MM.1S (cell line): ENCODE results near the gene MYADML2.

Source experiments
- DNase-seq: peaks from one replicate; pipeline ENCODE4 v3.0.0-alpha.2; 2015
- H2AFZ ChIP-seq: fragments of 300-600 bp; sonication (generic); 2 replicates; pipeline ENCODE4 v1.6.0; 2016; ENCODE audit warnings: antibody characterized with exemption, low read length
- H3F3A ChIP-seq: fragments of 300-600 bp; sonication (generic); 2 replicates; pipeline ENCODE4 v1.6.1; 2016; ENCODE audit warnings: mild to moderate bottlenecking, antibody characterized with exemption, low read length, moderate library complexity, mixed read lengths; ENCODE audit not compliant: insufficient read depth
- H3K27ac ChIP-seq: fragments of 300-600 bp; sonication (generic); 2 replicates; pipeline ENCODE4 v1.5.1; 2016; ENCODE audit warnings: mild to moderate bottlenecking, low read length
- H3K27me3 ChIP-seq: fragments of 300-600 bp; sonication (generic); replicated peaks from 2 replicates; pipeline ENCODE4 v1.6.0; 2016; ENCODE audit warnings: low read length; ENCODE audit not compliant: insufficient read depth
- H3K36me3 ChIP-seq: fragments of 300-600 bp; sonication (generic); replicated peaks from 2 replicates; pipeline ENCODE4 v1.6.1; 2016; ENCODE audit warnings: mild to moderate bottlenecking, low read length, mixed read lengths; ENCODE audit not compliant: insufficient read depth
- H3K4me1 ChIP-seq: fragments of 300-600 bp; sonication (generic); 2 replicates; pipeline ENCODE4 v1.6.1; 2016; ENCODE audit warnings: low read length, mixed read lengths
- H3K4me2 ChIP-seq: fragments of 300-600 bp; sonication (generic); 2 replicates; pipeline ENCODE4 v1.6.0; 2016; ENCODE audit warnings: low read depth, low read length
- H3K4me3 ChIP-seq: fragments of 300-600 bp; sonication (generic); 2 replicates; pipeline ENCODE4 v1.5.1; 2016; ENCODE audit warnings: low read length, mixed read lengths
- H3K79me2 ChIP-seq: fragments of 300-600 bp; sonication (generic); 2 replicates; pipeline ENCODE4 v1.6.1; 2016; ENCODE audit warnings: mixed run types, low read length, mixed read lengths
- H3K9ac ChIP-seq: fragments of 300-600 bp; sonication (generic); 2 replicates; pipeline ENCODE4 v1.6.1; 2016; ENCODE audit warnings: low read length, mixed read lengths
- H3K9me2 ChIP-seq: fragments of 300-600 bp; sonication (generic); replicated peaks from 2 replicates; pipeline ENCODE4 v1.6.1; 2016; ENCODE audit warnings: mild to moderate bottlenecking, low read length, mixed read lengths; ENCODE audit not compliant: insufficient read depth
- H3K9me3 ChIP-seq: fragments of 300-600 bp; sonication (generic); replicated peaks from 2 replicates; pipeline ENCODE4 v1.6.1; 2016; ENCODE audit warnings: mild to moderate bottlenecking, low read length, mixed read lengths; ENCODE audit not compliant: insufficient read depth
- H4K20me1 ChIP-seq: fragments of 300-600 bp; sonication (generic); 2 replicates; pipeline ENCODE4 v1.6.1; 2016; ENCODE audit warnings: mild to moderate bottlenecking, low read length, moderate library complexity, mixed read lengths; ENCODE audit not compliant: insufficient read depth
- EZH2 ChIP-seq: fragments of 300-600 bp; sonication (generic); optimal IDR thresholded peaks from 2 replicates; pipeline ENCODE3; 2017; ENCODE audit warnings: low read depth, mild to moderate bottlenecking, antibody characterized with exemption, low read length, mixed read lengths
- EZH2phosphoT487 ChIP-seq: fragments of 300-600 bp; sonication (generic); IDR thresholded peaks from 2 replicates; pipeline ENCODE4 v1.6.1; 2018; ENCODE audit warnings: antibody characterized with exemption, low read length
- TF ChIP-seq, protein P1 (sequence below): fragments of 300-600 bp; sonication (generic); IDR thresholded peaks from 2 replicates; pipeline ENCODE4 v1.5.1; 2016; ENCODE audit warnings: antibody characterized with exemption, low read length, mixed read lengths

The MYADML2 gene

GRCh38 chr17:81932333-81932983 lies 14.6 kb downstream of the MYADML2 start:
- Histone ChIP-seq H3K4me3 (no peak overlapping the region), H3K4me2 (no peak overlapping the region), H3K4me1 (peaks cover 4% of the 10 kb centered on the region; the same call in 1 of the 2 replicates), H3K9me2 (no peaks in the 10 kb centered on the region), H4K20me1 (no peaks in the 10 kb centered on the region), H3K79me2 (peaks cover 17% of the 10 kb centered on the region), H3K9ac (no peak overlapping the region), H3K27ac (no peak overlapping the region), H3K36me3 (no peaks in the 10 kb centered on the region), H2AFZ (no peak overlapping the region), H3K27me3 (no peaks in the 10 kb centered on the region), H3K9me3 (no peaks in the 10 kb centered on the region), H3F3A (no peaks in the 10 kb centered on the region)
- no peak for TF ChIP-seq EZH2
- TF ChIP-seq, protein P1, sequence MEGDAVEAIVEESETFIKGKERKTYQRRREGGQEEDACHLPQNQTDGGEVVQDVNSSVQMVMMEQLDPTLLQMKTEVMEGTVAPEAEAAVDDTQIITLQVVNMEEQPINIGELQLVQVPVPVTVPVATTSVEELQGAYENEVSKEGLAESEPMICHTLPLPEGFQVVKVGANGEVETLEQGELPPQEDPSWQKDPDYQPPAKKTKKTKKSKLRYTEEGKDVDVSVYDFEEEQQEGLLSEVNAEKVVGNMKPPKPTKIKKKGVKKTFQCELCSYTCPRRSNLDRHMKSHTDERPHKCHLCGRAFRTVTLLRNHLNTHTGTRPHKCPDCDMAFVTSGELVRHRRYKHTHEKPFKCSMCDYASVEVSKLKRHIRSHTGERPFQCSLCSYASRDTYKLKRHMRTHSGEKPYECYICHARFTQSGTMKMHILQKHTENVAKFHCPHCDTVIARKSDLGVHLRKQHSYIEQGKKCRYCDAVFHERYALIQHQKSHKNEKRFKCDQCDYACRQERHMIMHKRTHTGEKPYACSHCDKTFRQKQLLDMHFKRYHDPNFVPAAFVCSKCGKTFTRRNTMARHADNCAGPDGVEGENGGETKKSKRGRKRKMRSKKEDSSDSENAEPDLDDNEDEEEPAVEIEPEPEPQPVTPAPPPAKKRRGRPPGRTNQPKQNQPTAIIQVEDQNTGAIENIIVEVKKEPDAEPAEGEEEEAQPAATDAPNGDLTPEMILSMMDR, result no peak
- no peak for TF ChIP-seq EZH2phosphoT487
- no peak for DNase-seq

- Histone ChIP-seq H4K20me1 (no peaks in the 10 kb centered on the region), H3K79me2 (peaks cover 20% of the 10 kb centered on the region), H3K4me3 (no peak overlapping the region), H2AFZ (no peak overlapping the region), H3K9me3 (no peaks in the 10 kb centered on the region), H3K9me2 (no peaks in the 10 kb centered on the region), H3K27ac (no peak overlapping the region), H3F3A (no peaks in the 10 kb centered on the region), H3K27me3 (no peaks in the 10 kb centered on the region), H3K4me1 (peaks cover 4% of the 10 kb centered on the region; the same call in 1 of the 2 replicates), H3K9ac (no peak overlapping the region), H3K36me3 (no peaks in the 10 kb centered on the region), H3K4me2 (no peak overlapping the region)
- TF ChIP-seq, protein P1, result no peak
- no peak for TF ChIP-seq EZH2phosphoT487
- TF ChIP-seq EZH2, result no peak
- DNase-seq, result no peak
These were observed 15.3 kb downstream of the MYADML2 start for GRCh38 chr17:81931557-81932332.

DNA sequence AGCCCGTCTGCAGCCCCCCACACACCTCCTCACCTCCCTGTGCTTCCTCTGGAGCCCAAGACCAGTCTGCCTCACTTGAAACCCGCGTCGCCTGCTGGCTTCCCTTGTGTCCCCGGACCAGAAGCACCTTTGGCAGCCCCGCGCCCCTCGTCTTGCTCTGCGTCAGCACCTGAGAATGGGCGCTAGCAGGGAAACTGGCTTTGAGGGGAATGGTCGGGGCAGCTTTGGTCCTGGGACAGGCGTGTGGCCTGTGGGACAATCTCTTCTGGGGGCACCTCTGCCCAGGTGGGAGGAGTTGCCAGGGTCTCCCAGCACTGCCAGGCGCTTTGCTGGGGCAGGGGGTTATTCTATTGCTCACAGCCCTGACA lies 15.9 kb downstream of the MYADML2 start:
- Histone ChIP-seq H3K4me2 (no peak overlapping the region), H3K27ac (no peak overlapping the region), H3K36me3 (no peaks in the 10 kb centered on the region), H3K4me1 (peaks cover 6% of the 10 kb centered on the region), H3F3A (peaks cover 5% of the 10 kb centered on the region), H3K9ac (no peak overlapping the region), H3K4me3 (no peak overlapping the region), H3K9me3 (no peaks in the 10 kb centered on the region), H4K20me1 (0 out of 2 replicates have a peak, but pooled peaks cover 2% of the 10 kb centered on the region), H3K27me3 (no peaks in the 10 kb centered on the region), H3K79me2 (peaks cover 21% of the 10 kb centered on the region), H3K9me2 (no peaks in the 10 kb centered on the region), H2AFZ (no peak overlapping the region)
- no peak for DNase-seq
- TF ChIP-seq EZH2 (no peak), EZH2phosphoT487 (no peak)
- TF ChIP-seq, protein P1, result no peak
